ENCODE results near the gene STXBP4. TPM values are rescaled to one million over a fixed set of nuclear protein-coding genes. Genes with fewer than 3 reads are reported as not detected.

The STXBP4 gene
- total and polyA plus RNA-seq, 2 donors from 2014 or later: 4.5 to 20.2 TPM

DNA sequence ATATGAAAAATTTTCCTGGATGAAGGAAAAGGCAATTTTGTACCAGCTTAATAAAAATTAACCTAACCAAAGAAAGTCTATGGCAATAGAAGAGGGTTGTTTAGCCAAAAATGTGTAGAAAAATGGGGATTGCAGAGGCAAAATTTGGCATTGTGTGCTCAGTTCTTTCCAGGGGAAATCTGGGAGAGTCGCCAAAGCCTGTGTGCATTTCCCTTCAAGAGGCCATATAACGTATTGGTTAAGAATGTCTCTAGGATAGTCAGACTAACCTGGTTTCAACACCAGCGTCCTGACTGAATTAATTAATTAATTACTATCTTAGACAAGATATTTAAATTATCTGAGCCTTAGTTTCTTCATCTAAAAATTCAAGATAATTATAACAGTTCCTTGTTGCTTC, 251.4 kb downstream of the STXBP4 start:
- no peaks in the 10 kb centered on the region for H3K9me3 ChIP-seq (ENCODE audit: control insufficient read depth in 2 of 3, insufficient read depth in 1 of 3, low read length in 3 of 3)
- no peaks in the 10 kb centered on the region for H3K27me3 ChIP-seq (ENCODE audit: control insufficient read depth, insufficient read depth, low read length)
- H3K9ac ChIP-seq (ENCODE audit: low read length in 3 of 3): no peak overlapping the region
- no peaks in the 10 kb centered on the region for H3K36me3 ChIP-seq (ENCODE audit: control insufficient read depth in 2 of 3, insufficient read depth in 3 of 3, low read length in 3 of 3)
- no peak overlapping the region for H3K4me3 ChIP-seq (ENCODE audit: low read length in 3 of 3)
- TF ChIP-seq, protein P1, sequence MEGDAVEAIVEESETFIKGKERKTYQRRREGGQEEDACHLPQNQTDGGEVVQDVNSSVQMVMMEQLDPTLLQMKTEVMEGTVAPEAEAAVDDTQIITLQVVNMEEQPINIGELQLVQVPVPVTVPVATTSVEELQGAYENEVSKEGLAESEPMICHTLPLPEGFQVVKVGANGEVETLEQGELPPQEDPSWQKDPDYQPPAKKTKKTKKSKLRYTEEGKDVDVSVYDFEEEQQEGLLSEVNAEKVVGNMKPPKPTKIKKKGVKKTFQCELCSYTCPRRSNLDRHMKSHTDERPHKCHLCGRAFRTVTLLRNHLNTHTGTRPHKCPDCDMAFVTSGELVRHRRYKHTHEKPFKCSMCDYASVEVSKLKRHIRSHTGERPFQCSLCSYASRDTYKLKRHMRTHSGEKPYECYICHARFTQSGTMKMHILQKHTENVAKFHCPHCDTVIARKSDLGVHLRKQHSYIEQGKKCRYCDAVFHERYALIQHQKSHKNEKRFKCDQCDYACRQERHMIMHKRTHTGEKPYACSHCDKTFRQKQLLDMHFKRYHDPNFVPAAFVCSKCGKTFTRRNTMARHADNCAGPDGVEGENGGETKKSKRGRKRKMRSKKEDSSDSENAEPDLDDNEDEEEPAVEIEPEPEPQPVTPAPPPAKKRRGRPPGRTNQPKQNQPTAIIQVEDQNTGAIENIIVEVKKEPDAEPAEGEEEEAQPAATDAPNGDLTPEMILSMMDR (IDR thresholded peaks at IDR 0.05; ENCODE audit: borderline replicate concordance, extremely low read depth, insufficient read depth): no peak
- no peak overlapping the region for H3K27ac ChIP-seq (ENCODE audit: low read depth in 2 of 2, low read length in 2 of 2)
- DNase-seq (no peak), FAIRE-seq (no peak)
- H3K4me1 ChIP-seq (ENCODE audit: control insufficient read depth in 2 of 3, insufficient read depth in 2 of 3, low read depth in 1 of 3, low read length in 3 of 3): no peaks in the 10 kb centered on the region
- intact Hi-C loops (cut with DNase I): no loop called here

Other genes with a start within 250 kb of the STXBP4 start
- 85.7 TPM for gene TOM1L1, start 67.9 kb upstream of the STXBP4 start, total RNA-seq
- gene TOM1L1, start 67.9 kb upstream of the STXBP4 start, polyA plus RNA-seq (ENCODE audit: insufficient read depth, low read depth, low replicate concordance): 57.7 TPM
- gene COX11, start 111 bp upstream of the STXBP4 start, total RNA-seq: 64.9 TPM
- gene COX11, start 111 bp upstream of the STXBP4 start, polyA plus RNA-seq (ENCODE audit: insufficient read depth, low read depth, low replicate concordance): 52.7 TPM

All from kidney (tissue), 14 donors.